Stomach (tissue), 4 donors: Measurements from ENCODE around the gene KEAP1.

Experiments
- CTCF ChIP-seq, 7 experiments: fragments of 450-650 bp in 4 of 7; fragments of 200-600 bp in 3 of 7; sonication (generic) in 3 of 7; IDR thresholded peaks; one replicate each; pipeline ENCODE4 v1.5.1; 2016 to 2019; ENCODE audit warnings: antibody characterized with exemption in 7 of 7, control low read depth in 2 of 7, mild to moderate bottlenecking in 1 of 7
- POLR2AphosphoS5 ChIP-seq, 3 donors: sonication (generic); formaldehyde crosslinking; IDR thresholded peaks; one replicate each; pipeline ENCODE4 v1.6.1; 2016; ENCODE audit warnings: antibody characterized with exemption in 3 of 3

- no peak for TF ChIP-seq CTCF (IDR thresholded peaks at IDR 0.05)
- TF ChIP-seq POLR2AphosphoS5 (IDR thresholded peaks at IDR 0.05), result no peak
Observed at GRCh38 chr19:10516671-10517286, 13.6 kb upstream of the KEAP1 start.
